SIG-M5 (cell line): ENCODE measurements around the gene PPP1R3E.

Source experiments
- DNase-seq: peaks from one replicate; lab custom pipeline; 2025; lab: John Stamatoyannopoulos, UW

PPP1R3E gene

DNA sequence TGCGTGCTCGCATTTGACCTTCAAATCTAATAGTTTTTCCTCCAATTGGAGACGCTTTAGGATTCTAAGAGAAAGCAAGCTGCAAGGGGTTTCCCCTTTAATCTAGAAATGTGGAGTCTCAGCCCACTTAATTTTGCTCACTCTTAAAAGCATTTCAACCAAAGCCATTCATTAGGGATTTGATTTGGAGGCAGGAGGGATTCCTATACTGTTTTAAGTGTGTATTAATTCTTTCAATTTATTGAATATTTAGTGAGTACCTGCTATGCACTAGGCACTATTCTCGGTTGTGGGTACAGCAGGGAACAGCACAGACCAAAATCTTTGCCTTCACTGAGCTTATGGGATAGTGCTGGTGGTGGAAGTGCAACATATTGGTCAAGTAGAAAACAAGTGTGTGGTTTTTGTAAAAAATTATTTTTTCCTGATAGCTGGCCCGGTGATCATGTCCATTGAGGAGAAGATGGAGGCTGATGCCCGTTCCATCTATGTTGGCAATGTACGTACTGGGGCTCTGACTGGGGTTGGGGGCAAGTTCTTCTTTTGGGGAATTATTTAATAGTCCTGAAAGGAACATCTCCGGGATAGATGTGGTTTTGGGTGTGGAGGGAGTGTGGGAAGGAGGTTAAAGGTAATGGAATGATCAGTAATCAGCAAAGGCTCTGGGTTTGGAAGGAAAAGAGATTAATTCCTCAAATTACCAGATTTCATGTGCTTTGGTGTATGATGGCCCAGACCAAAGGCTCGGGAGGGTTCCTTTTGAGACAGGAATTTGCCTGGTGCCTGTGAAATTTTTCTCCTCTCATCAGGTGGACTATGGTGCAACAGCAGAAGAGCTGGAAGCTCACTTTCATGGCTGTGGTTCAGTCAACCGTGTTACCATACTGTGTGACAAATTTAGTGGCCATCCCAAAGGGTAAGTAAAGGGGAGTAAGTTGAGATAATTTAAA lies 20.2 kb upstream of the PPP1R3E start:
- no peak for DNase-seq

DNA sequence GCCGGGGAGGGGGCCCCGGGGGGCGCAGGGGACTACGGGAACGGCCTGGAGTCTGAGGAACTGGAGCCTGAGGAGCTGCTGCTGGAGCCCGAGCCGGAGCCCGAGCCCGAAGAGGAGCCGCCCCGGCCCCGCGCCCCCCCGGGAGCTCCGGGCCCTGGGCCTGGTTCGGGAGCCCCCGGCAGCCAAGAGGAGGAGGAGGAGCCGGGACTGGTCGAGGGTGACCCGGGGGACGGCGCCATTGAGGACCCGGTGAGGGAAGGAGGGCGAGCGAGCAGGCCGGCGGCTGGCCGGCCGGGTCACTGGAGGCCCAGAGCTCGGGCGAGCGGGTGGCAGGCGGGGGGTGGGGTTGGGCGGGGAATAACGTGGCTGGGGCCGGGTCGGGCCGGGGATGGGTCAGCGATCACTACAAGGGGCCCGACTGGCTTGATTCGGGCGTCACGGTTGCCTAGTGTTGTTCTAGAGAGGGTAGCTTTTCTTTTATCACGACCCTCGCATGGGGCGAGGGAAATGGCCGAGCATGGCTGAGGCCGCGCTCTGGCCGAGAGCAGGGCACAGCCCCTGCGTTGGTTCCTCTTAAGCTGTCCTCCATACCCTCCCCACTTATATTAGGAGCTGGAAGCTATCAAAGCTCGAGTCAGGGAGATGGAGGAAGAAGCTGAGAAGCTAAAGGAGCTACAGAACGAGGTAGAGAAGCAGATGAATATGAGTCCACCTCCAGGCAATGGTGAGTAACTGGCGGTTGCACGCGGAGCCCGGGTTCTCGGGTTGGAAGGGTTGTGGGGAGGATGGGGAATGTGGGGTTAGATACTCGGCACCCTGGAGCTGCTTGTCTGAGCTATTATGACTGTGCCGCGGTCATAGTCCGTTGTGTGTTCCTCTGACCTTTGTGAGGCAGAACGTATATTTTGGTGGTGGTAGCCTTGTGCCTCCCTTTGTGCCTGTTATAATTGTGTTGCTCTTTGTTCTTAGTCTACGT lies 19.2 kb upstream of the PPP1R3E start:
- no peak for DNase-seq

DNA sequence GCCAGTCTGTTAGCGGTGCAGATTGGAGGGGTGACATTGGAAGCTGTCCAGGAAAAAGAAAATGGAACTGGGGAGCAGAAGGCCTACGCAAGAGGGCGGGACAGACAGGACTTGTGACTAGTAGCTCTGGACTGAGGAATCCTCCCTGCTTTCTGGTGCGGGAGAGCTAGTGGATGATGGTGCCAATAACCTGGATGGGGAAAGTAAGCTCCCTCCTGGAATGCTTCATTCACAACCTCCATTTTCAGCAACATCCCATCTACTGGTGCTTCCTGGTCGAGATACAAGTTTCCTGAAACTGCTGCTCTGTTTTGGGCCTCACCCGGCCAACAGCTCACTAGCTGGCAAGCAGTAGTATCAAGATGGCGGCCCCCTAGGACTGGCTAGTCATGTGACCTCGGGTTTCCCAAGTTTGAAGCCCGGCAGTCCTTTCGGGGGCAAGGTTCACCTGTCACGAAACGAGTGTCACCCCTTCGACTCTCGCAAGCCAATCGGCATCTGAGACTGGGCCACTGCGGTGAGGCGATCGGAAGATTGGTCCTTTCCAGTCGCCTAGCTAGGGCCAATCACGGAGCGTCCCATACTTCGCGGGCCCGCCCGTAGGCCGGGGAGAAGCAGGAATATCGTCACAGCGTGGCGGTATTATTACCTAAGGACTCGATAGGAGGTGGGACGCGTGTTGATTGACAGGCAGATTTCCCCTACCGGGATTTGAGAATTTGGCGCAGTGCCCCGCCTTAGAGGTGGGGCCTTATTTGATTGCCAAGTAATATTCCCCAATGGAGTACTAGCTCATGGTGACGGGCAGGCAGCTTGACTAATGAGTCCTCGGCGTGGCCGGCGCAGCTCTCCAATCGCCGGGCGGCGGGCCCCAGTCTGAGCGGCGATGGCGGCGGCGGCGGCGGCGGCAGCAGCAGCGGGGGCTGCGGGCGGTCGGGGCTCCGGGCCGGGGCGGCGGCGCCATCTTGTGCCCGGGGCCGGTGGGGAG lies 18.2 kb upstream of the PPP1R3E start, which contains the start of gene PABPN1:
Gene PABPN1, plus strand, starts transcription at position 874 of the 988 bp plus-strand sequence. Its CDS starts 13 bp downstream, at position 887.
- peak; percentile 98 for DNase-seq

GRCh38 chr14:23319746-23320583 lies 17.3 kb upstream of the PPP1R3E start:
- no peak for DNase-seq

- no peak for DNase-seq
Observed at GRCh38 chr14:23316300-23316699, 13.6 kb upstream of the PPP1R3E start.

GRCh38 chr14:23310546-23310945 lies 7.9 kb upstream of the PPP1R3E start:
- no peak for DNase-seq

- DNase-seq, result no peak
Observed at GRCh38 chr14:23308721-23309445, 6.2 kb upstream of the PPP1R3E start.

DNA sequence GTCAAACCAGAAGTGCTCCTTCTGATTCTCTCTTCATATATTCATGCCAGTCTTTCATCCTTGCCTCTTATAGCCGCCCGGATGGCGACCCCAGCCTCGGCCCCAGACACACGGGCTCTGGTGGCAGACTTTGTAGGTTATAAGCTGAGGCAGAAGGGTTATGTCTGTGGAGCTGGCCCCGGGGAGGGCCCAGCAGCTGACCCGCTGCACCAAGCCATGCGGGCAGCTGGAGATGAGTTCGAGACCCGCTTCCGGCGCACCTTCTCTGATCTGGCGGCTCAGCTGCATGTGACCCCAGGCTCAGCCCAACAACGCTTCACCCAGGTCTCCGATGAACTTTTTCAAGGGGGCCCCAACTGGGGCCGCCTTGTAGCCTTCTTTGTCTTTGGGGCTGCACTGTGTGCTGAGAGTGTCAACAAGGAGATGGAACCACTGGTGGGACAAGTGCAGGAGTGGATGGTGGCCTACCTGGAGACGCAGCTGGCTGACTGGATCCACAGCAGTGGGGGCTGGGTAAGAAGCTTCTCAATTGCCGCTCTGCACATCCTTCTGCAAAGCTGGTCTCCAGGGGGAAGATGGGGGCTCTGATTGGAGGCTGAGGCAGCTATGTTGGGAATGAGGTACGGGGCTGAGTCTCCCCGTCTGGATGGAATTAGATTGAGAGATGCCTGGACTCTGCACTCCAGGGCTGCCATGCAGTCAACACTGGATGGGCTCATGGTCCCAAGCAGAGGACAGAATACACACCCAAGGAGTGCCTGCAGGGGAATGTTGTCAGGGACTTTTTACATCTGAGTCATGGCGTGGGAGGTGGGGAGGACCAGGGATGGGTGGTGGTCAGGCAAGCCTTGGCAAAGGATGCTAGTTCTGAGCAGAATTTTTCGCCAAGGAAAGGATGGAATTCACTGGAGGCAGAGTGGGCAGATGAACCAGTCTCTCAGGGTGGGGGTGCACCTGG lies 5.3 kb upstream of the PPP1R3E start:
- no peak for DNase-seq

- DNase-seq, result no peak
Observed at GRCh38 chr14:23307146-23307530, 4.5 kb upstream of the PPP1R3E start.

GRCh38 chr14:23306412-23307145 lies 3.9 kb upstream of the PPP1R3E start, which contains the start of gene BCL2L2:
Gene BCL2L2 (plus strand): TSS chr14:23306833. CDS start chr14:23307768, 935 bp downstream.
- DNase-seq, result no peak

DNA sequence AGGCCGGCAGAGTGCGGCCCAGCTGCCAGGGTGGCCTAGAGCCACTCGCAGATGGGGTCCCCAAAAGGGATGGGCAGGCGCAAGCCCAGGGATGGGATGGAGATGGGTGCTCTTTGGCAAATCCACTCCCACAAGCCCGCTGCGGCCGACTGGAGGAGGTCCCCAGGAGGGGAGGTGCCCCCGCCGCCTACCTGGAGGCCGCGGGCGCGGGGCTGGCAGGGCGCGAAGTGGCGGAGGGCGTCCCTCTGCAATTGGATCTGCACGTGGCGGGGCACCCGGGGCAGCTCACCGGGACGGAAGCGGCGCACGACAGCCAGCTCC lies 730 bp downstream of the PPP1R3E start:
- DNase-seq, result no peak

DNA sequence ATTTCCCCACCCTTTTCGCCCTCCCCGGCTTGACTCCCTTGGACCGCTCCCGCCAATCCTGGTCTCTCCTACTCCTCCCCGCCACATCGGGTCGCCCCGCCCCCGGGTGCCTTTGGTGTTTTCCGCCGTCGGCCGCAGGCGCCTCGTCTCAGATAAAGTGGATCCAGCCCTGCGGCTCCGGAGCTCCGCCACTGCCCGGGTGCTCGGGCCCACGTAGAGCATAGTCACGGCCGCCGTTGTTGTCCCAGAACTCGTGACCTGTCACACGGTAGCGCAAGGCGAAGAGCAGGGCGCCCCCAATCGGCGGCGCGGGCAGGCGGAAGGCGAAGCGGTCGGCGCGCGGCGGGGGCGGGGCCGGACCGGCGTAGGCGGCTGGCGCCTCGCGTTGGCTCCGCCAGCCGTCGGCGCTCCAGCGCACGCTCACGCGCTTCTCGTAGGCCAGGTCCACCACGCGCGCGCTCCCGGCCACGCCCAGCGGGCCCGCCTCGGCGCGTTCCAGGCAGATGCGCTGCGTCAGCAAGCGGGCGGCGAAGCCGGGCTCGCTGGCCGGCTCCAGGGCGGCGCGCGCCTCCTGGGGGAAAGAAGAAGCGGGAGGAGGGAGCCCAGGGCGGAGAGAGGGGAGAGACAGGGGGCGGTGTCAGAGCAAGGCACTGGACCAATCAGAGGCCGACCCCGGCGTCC lies 1.2 kb downstream of the PPP1R3E start:
- DNase-seq, result peak; percentile 79

DNA sequence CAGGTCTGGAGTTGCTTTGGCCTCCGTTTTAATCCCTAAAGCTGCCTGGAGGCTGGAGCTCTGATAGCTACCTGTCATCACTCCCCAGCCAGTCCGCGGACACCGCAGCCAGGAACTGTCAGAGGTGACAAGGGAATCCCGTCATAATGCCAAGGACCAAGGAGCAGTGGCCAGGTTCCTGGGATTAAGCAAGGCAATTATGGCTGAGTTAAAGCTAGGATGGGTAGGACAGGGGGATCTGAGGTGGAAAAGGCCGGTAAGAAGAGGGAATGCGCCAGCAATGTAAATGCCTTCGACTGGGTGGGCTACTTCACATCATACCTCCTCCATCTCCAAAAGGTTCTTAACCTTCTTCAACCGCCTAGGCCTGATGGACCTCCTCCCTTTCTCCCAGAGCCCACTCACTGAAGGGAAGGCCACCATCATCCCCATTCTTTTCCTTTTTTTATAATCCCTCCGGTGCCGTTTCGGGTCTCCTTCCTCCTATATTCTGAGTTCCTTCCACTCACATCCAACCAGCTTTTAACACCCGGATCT lies 1.9 kb downstream of the PPP1R3E start:
- DNase-seq, result no peak

GRCh38 chr14:23299986-23300686 lies 2.5 kb downstream of the PPP1R3E start:
- no peak for DNase-seq

DNA sequence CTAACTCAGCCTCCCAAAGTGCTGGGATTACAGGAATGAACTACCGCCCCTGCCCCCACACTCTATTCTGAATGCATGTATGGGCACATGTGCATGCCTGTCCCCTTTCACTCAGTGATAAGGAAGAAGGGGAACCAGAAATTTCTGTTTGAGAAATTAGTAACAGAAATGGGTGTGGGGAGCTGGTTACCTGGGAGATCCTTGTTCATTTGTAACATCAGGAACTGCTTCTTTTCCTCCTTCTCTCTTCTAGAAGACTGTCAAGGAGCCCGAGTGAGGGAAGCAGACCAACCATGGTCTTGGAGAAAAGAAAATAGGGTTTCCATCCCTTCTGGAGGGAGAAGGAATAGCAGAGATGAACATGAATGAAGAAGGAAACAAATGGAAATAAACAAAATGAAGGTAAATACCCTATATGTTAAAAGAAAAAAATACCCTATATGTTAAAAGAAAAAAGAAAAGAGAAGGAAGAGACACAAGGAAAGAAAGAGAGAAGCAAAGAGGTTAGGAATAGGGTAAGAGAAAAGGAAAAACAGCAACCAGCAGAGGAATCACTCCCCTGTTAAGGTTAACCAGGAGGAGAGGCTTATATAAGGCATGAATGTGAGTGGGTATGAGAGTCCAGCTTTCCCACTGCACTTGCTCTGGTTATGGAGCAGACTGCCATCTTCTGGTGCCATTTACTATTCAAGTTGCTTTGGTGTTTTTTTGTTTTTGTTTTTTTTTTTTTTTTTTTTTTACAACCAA lies 3.3 kb downstream of the PPP1R3E start:
- DNase-seq, result no peak
